ENCODE results near the gene INTS2. TPM values are rescaled to one million over a fixed set of nuclear protein-coding genes. Genes with fewer than 3 reads are reported as not detected.

Gene INTS2
- total RNA-seq, 6 experiments from 2014 or later, result 4.2 to 6.5 (median 4.9) TPM

DNA sequence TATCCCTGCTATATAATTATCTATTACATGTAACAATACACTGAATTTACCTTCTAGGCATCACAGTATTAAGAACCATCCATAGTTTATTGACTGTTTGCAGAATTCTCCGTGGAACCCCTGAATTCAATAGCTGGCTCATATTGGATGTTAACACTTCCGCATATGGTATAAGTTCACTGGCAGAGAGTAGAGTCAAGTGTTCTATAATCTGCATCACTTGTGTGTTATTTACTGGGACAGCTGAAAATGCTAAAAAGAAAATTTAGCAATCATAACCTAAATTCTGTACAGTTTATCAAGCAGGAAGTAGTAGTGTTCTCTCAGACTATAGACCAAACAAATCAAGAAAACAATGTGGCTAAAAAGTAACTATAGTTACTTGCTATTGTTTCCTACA is 49.9 kb downstream of the INTS2 start:
- WGBS (ENCODE audit: insufficient coverage, low coverage, low lambda C conversion rate, missing lambda C conversion rate), result 96% methylated on average over 2 of the region's 2 CpGs
- DNase-seq (no peak), ATAC-seq (no peak)
- Histone ChIP-seq H3K36me3 (peaks cover 0 to 10% (median 2%) of the 10 kb centered on the region in 4 donors), H3K27ac (no peak overlapping the region), H3K4me3 (no peak overlapping the region), H3K9me3 (no peaks in the 10 kb centered on the region), H3K4me1 (no peaks in the 10 kb centered on the region), H3K27me3 (no peaks in the 10 kb centered on the region)
- TF ChIP-seq POLR2A (IDR thresholded peaks at IDR 0.05) (no peak), CTCF (IDR thresholded peaks at IDR 0.05) (no peak)
- intact Hi-C loops (cut with DNase I), result no loop called here

DNA sequence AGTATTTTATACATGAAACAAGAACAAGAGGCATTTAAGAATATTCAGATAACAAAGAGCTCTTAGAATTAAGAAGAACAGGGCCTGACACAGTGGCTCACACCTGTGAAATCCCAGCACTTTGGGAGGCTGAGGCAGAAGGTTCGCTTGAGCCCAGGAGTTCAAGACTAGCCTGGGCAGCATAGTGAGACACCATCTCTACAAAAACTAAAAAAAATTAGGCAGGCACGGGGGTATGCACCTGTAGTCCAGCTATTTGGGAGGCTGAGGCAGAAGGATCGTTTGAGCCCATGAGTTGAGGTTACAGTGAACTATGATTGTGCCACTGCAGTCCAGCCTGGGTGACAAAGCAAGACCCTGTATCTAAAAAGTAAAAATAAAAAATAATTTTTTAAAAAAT is 52.0 kb downstream of the INTS2 start:
- Histone ChIP-seq H3K4me1 (no peaks in the 10 kb centered on the region), H3K9me3 (no peaks in the 10 kb centered on the region), H3K4me3 (no peak overlapping the region), H3K36me3 (peaks cover 0 to 18% (median 2%) of the 10 kb centered on the region in 4 donors), H3K27ac (no peak overlapping the region), H3K27me3 (no peaks in the 10 kb centered on the region)
- intact Hi-C loops (cut with DNase I), result no loop called here
- no peak for TF ChIP-seq POLR2A (IDR thresholded peaks at IDR 0.05)
- ATAC-seq, result no peak
- DNase-seq, result no peak
- 87% methylated on average over 3 of the region's 3 CpGs for WGBS (ENCODE audit: insufficient coverage, low coverage, low lambda C conversion rate, missing lambda C conversion rate)

GRCh38 chr17:61875285-61875684 is 52.5 kb downstream of the INTS2 start:
- intact Hi-C loops (cut with DNase I), result no loop called here
- no peaks in the 10 kb centered on the region for H3K9me3 ChIP-seq
- no peak for TF ChIP-seq POLR2A (IDR thresholded peaks at IDR 0.05)
- no peak for TF ChIP-seq CTCF (IDR thresholded peaks at IDR 0.05)
- no peaks in the 10 kb centered on the region for H3K27me3 ChIP-seq
- H3K4me3 ChIP-seq, result no peak overlapping the region
- no peaks in the 10 kb centered on the region for H3K4me1 ChIP-seq
- no peak for DNase-seq
- WGBS (ENCODE audit: insufficient coverage, low coverage, low lambda C conversion rate, missing lambda C conversion rate), result 92% methylated on average over 1 of the region's 1 CpG
- peaks cover 0 to 18% (median 2%) of the 10 kb centered on the region in 4 donors for H3K36me3 ChIP-seq
- no peak overlapping the region for H3K27ac ChIP-seq
- no peak for ATAC-seq

DNA sequence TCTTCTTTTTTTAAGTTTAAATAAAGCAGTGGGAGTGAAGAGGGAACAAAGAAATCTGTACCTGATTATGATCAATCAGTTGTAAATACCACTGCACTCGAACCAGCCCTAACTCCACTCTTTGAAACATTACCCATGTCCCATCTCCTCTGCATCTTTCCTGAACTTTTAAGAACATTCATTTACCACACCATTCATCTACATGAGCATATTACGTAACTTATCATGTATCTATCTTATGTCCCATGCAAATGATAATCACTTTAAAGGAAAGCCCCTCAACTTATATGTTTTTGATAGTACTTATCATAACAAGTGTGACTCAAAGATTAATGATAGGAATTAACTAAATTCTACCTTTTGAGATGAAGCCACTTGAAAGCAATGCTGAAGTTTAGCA is 53.7 kb downstream of the INTS2 start:
- Histone ChIP-seq H3K4me3 (no peak overlapping the region), H3K9me3 (no peaks in the 10 kb centered on the region), H3K4me1 (no peaks in the 10 kb centered on the region), H3K36me3 (peaks cover 0 to 25% (median 2%) of the 10 kb centered on the region in 4 donors), H3K27ac (no peak overlapping the region), H3K27me3 (no peaks in the 10 kb centered on the region)
- DNase-seq (no peak), ATAC-seq (no peak)
- TF ChIP-seq POLR2A (IDR thresholded peaks at IDR 0.05), result no peak
- no peak for TF ChIP-seq CTCF (IDR thresholded peaks at IDR 0.05)
- intact Hi-C loops (cut with DNase I), result no loop called here
- WGBS (ENCODE audit: insufficient coverage, low coverage, low lambda C conversion rate, missing lambda C conversion rate), result 86% methylated on average over 2 of the region's 2 CpGs

DNA sequence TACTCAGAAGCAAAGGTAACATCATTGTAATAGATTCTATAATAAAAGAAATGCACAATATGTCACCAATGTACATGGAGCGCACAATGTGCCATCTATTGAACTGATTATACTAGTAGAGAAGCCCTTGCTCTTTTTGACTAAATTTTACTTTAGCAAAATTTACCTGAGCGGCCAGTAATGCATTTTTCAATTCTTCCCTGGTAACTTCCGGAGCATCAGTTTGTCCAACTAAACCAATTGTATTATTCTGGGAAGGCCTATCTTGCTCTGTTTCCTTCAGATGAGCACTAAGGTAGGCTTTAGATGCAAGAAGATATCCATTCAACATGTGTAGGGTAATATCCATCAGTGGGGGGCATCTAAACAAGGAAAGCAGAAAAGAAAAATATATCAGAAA is 55.7 kb downstream of the INTS2 start:
- Histone ChIP-seq H3K27ac (no peak overlapping the region), H3K36me3 (peaks cover 0 to 35% (median 2%) of the 10 kb centered on the region in 4 donors), H3K4me3 (no peak overlapping the region), H3K9me3 (no peaks in the 10 kb centered on the region), H3K27me3 (no peaks in the 10 kb centered on the region), H3K4me1 (no peaks in the 10 kb centered on the region)
- no peak for DNase-seq
- no peak for ATAC-seq
- WGBS (ENCODE audit: insufficient coverage, low coverage, low lambda C conversion rate, missing lambda C conversion rate), result 94% methylated on average over 3 of the region's 3 CpGs
- intact Hi-C loops (cut with DNase I), result no loop called here
- TF ChIP-seq CTCF (IDR thresholded peaks at IDR 0.05), result no peak
- TF ChIP-seq POLR2A (IDR thresholded peaks at IDR 0.05), result no peak

All from right lobe of liver (tissue), 6 donors.